ENCODE data around the gene SUCLA2. TPM values are rescaled to one million over a fixed set of nuclear protein-coding genes. Genes with fewer than 3 reads are reported as not detected.

SUCLA2 gene
- total and polyA plus RNA-seq, 2 of the 8 experiments (the other 6 are each of a cell fraction or from before 2014, with no cell fraction given), result 23.5 to 78.8 TPM

- Histone ChIP-seq H3K27ac (ENCODE audit: low read depth, low read length) (no peak overlapping the region), H4K8ac (ENCODE audit: extremely low read depth, insufficient read depth, low read length) (no peak overlapping the region), H2BK5ac (ENCODE audit: low read depth, low read length) (no peak overlapping the region), H3K4ac (replicated peaks; ENCODE audit: insufficient read length, low read depth, low read length) (no peak overlapping the region), H3K23me2 (ENCODE audit: low read depth, low read length) (no peaks in the 10 kb centered on the region), H2AK5ac (ENCODE audit: low read depth, low read length) (no peak overlapping the region), H3K9ac (replicated peaks in 1 of 4; ENCODE audit: extremely low read depth in 1 of 4, low read depth in 3 of 4, low read length in 3 of 4) (no peak overlapping the region), H3K4me2 (ENCODE audit: insufficient read depth in 1 of 2, low read depth in 2 of 2, low read length in 2 of 2) (no peak overlapping the region), H2BK12ac (ENCODE audit: low read depth, low read length) (no peak overlapping the region), H4K91ac (replicated peaks; ENCODE audit: insufficient read length, low read length) (no peak overlapping the region), H3K27me3 (replicated peaks in 1 of 4; ENCODE audit: control insufficient read depth in 3 of 4, extremely low read depth in 1 of 4, insufficient read depth in 3 of 4, low read length in 3 of 4) (no peaks in the 10 kb centered on the region), H3K36me3 (ENCODE audit: control insufficient read depth in 2 of 4, insufficient read depth in 4 of 4, low read length in 3 of 4) (no peaks in the 10 kb centered on the region), H3K23ac (ENCODE audit: insufficient read length) (no peak overlapping the region), H2BK20ac (ENCODE audit: low read length) (no peak overlapping the region), H2BK120ac (replicated peaks; ENCODE audit: low read depth, low read length) (no peak overlapping the region), H3K18ac (ENCODE audit: extremely low read depth, low read length) (no peak overlapping the region), H4K20me1 (replicated peaks in 1 of 2; ENCODE audit: control insufficient read depth in 1 of 2, insufficient read depth in 2 of 2, low read length in 2 of 2) (no peaks in the 10 kb centered on the region), H3K14ac (ENCODE audit: insufficient read length) (no peak overlapping the region), H3K56ac (replicated peaks; ENCODE audit: insufficient read length, low read depth, low read length) (no peak overlapping the region), H2BK15ac (ENCODE audit: low read length) (no peak overlapping the region), H3K9me3 (ENCODE audit: insufficient read depth in 2 of 2, low read depth in 1 of 2, low read length in 1 of 2) (no peaks in the 10 kb centered on the region), H3K79me1 (ENCODE audit: low read depth, low read length) (no peaks in the 10 kb centered on the region), H4K5ac (ENCODE audit: insufficient read length, low read depth, low read length) (no peak overlapping the region), H3K4me1 (replicated peaks in 1 of 4; ENCODE audit: control insufficient read depth in 3 of 4, insufficient read depth in 4 of 4, low read length in 3 of 4) (peaks cover 0 to 4% (median under 1%) of the 10 kb centered on the region in 4 experiments; a peak in 2 of 7 replicates), H3K4me3 (ENCODE audit: extremely low read depth in 1 of 4, insufficient read depth in 2 of 4, low read depth in 3 of 4, low read length in 4 of 4) (no peak overlapping the region), H3K79me2 (ENCODE audit: control insufficient read depth in 1 of 2, insufficient read depth in 2 of 2, low read length in 2 of 2) (no peaks in the 10 kb centered on the region), H2AFZ (ENCODE audit: low read length) (no peak overlapping the region)
- ChIA-PET POLR2A (ENCODE audit: partially characterized antibody) (no interaction called here), CTCF (ENCODE audit: partially characterized antibody) (interaction anchor here (0.9 kb wide), 1 partner anchor 17 kb away, joined by 3 read pairs; no protein-coding TSS in a partner anchor)
- no peak for DNase-seq (ENCODE audit: low read depth in 1 of 2, low spot score in 2 of 2)
- TF ChIP-seq KDM4A (IDR thresholded peaks at IDR 0.05; ENCODE audit: low read depth, low read length, severe bottlenecking), result no peak
- TF ChIP-seq TCF12 (IDR thresholded peaks at IDR 0.05; ENCODE audit: low read depth, low read length), result no peak
- no peak for TF ChIP-seq TAF7 (optimal IDR thresholded peaks at IDR 0.05; ENCODE audit: borderline replicate concordance, low read depth, low read length)
- TF ChIP-seq GTF2F1 (IDR thresholded peaks at IDR 0.05; ENCODE audit: borderline replicate concordance, low read depth, low read length), result no peak
- no peak for FAIRE-seq
- 93% methylated on average over 5 of the region's 5 CpGs; no CpG with 5 or more reads in 1 of the 2 experiments for WGBS, 2 experiments (ENCODE audit: extremely low coverage in 1 of 2, insufficient coverage in 1 of 2, insufficient read length in 1 of 2, insufficient replicate concordance in 2 of 2, low coverage in 1 of 2, low lambda C conversion rate in 2 of 2, missing lambda C conversion rate in 1 of 2)
Measured at GRCh38 chr13:47896111-47896510, 105.0 kb downstream of the SUCLA2 start.
